Fibroblast of pulmonary artery (primary cell): Measurements from ENCODE around the gene SPATC1L.

Source experiments
- DNase-seq: peaks from one replicate; pipeline ENCODE4 v3.0.0-alpha.2; 2010; ENCODE audit warnings: low read depth
- H3K4me3 ChIP-seq: replicated peaks from 2 replicates; pipeline ENCODE4 v1.5.1; 2011; ENCODE audit warnings: low read depth, mild to moderate bottlenecking, control low read depth, low read length, moderate library complexity
- TF ChIP-seq, protein P1 (sequence below): IDR thresholded peaks from 2 replicates; pipeline ENCODE4 v1.5.1; 2011; ENCODE audit warnings: mild to moderate bottlenecking, control low read depth, low read length, inconsistent platforms; ENCODE audit errors: missing control alignments

The SPATC1L gene

DNA sequence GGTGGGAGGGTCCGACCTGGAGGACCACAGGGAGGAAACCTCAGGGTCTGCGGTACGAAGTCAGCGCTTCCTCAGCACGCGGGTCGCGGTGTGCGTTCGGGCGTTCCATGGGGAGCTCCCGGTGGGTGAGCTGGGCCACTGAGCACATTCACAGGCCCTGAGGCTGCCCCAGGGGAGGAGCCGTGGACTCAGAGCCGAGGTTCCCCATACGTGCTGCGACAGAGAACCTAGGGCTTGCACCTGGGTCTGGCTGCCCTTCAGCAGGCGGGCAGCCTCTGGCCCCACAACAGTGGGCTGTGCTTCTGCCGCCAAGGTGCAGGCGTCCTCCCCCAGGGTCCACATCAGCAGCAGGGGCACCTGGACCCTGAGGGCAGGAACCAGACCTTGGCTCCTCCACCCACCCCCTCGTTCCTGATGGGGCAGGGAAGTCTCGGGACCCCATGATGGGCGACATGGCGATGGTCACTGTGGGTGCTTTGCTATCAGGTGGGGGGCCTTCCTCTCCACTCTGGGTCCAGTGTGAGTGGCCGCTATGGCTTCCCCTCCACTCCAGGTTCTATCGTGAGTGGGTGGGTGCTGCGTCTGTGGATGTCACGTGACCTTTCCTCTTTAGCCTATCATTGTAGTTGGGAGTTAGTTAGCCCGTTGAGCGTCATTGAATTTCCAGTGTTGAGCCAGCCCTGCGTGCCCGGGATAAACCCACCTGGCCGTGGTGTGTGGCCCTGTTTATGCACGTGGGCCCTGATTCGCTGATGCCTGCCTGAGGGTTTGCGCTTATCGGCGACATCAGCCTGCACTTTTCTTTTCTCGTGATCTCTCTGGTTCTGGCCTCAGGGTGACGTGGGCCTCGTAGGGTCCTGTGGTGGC, 56.8 kb downstream of the SPATC1L start:
- no peak for DNase-seq
- no peak overlapping the region for H3K4me3 ChIP-seq
- TF ChIP-seq, protein P1, sequence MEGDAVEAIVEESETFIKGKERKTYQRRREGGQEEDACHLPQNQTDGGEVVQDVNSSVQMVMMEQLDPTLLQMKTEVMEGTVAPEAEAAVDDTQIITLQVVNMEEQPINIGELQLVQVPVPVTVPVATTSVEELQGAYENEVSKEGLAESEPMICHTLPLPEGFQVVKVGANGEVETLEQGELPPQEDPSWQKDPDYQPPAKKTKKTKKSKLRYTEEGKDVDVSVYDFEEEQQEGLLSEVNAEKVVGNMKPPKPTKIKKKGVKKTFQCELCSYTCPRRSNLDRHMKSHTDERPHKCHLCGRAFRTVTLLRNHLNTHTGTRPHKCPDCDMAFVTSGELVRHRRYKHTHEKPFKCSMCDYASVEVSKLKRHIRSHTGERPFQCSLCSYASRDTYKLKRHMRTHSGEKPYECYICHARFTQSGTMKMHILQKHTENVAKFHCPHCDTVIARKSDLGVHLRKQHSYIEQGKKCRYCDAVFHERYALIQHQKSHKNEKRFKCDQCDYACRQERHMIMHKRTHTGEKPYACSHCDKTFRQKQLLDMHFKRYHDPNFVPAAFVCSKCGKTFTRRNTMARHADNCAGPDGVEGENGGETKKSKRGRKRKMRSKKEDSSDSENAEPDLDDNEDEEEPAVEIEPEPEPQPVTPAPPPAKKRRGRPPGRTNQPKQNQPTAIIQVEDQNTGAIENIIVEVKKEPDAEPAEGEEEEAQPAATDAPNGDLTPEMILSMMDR, result no peak

DNA sequence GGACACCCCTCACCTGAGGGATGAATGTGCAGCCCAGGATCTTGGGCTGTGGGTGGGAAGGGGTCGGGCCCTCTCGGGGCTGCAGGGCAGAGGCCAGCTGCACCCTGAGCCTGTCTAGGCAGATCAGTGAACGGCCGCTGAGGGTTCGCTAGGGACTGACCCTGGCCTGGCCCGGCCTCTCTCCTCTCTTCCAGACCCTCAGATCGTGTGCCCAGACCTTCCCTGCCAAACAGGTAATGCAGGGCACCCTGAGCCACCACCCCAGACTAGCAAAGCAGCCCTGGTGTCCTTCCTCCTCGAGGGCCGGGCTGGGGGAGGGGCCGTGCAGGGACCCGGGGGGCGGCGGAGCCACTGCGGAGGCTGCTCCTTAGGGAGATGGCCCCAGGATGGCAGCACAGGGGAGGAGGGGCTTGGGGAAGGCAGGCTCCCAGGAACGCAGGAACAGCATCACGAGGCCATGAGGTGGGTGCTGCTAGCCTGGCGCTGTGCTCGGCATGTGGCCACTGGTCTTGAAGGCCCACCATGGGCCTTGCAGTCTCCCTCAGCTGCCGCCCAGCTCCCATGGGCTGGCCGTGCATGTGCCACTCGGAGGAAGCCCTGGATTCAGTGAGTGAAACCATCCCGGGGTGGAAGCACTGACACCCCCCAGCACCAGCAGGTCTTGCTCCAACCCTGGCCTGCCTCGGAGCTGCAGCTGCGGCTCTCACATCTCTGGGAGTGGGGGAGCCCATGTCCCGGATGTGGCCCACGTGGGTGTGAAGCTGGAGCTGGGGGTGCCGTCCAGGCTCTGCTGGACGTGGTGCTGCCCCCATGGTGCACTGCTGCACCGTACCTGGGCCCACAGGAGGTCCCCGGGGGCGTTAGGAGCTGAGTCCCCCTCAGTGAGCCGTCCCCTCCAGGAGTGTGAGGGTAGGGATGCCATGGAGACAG, 57.7 kb downstream of the SPATC1L start:
- H3K4me3 ChIP-seq, result no peak overlapping the region
- TF ChIP-seq, protein P1, result no peak
- DNase-seq, result no peak

DNA sequence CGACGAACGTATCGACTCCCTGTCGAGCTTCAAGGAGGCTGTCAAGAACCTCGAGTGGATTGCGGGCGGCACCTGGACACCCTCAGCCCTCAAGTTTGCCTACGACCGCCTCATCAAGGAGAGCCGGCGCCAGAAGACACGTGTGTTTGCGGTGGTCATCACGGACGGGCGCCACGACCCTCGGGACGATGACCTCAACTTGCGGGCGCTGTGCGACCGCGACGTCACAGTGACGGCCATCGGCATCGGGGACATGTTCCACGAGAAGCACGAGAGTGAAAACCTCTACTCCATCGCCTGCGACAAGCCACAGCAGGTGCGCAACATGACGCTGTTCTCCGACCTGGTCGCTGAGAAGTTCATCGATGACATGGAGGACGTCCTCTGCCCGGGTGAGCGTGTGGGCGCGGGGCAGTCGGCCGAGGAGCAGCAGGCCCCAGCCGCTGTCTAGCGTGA, 58.4 kb downstream of the SPATC1L start:
- DNase-seq, result no peak
- no peak overlapping the region for H3K4me3 ChIP-seq
- TF ChIP-seq, protein P1, result no peak

DNA sequence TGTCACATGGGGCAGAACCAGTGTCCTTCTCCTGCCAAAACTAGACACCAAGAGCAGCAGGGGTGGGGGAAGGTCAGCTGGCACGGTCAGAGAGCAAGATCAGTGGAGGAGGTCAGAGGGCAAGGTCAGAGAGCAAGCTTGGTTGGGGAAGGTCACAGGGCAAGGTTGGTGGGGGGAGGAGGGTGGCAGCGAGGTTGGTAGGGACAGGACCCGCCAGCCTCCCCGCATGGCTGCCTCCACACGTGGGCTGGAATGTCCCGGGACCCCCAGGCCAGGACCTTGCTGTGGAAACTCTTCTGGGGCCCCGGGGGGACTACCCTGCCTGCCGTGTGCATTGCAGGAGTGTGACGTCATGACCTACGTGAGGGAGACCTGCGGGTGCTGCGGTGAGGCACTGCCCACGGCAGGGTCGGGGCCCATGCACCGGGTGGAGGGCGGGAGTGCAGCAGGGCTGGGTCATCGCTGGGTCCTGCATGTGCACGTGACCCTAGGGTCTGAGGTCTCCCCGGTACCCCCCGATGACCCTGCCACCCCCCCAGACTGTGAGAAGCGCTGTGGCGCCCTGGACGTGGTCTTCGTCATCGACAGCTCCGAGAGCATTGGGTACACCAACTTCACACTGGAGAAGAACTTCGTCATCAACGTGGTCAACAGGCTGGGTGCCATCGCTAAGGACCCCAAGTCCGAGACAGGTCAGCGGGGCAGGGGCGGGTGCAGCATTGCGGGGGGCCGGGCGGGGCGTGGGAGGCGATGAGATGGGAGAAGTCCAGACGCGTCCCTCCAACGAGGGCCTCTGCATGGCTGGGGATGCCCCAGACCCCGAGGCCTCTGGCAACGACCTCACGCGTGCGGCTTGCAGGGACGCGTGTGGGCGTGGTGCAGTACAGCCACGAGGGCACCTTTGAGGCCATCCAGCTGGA, 59.1 kb downstream of the SPATC1L start:
- DNase-seq, result no peak
- TF ChIP-seq, protein P1, result no peak

DNA sequence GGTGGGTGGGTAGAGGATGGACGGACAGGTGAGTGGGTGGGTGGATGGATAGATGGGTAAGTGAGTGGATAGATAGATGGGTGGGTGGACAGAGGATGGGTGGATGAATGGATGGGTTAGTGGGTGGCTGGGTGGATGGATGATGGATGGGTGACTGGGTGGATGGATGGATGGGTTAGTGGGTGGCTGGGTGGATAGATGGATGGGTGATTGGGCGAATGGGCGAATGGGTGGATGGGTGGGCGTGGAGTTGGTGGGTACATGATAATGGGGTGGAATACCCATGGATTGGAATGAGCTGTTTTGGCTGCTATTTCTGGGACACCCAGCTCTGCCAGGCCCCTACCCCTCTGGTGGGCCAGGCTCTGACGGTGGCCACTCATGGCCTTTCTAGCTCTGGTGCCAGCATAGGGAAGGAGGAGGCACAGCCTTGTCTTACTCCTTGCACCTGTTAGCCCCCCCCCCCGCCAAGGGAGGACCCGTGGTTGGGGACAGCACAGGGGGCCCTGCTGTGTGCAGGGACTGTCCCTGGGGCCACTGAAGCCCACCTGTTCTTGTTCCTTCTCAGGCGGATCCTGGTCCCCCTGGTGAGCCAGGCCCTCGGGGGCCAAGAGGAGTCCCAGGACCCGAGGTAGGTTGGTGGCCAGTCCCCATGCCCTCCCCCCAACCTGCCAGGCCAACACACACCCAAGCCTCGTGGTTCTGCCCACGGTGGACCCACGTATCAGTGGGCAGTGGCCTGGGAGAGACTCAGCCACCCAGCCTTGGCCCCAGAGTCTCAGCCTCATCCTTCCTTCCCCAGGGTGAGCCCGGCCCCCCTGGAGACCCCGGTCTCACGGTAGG, 60.0 kb downstream of the SPATC1L start:
- TF ChIP-seq, protein P1, result no peak
- H3K4me3 ChIP-seq, result no peak overlapping the region
- DNase-seq, result no peak

More for the DNA sequence above, 59.1 kb downstream of the SPATC1L start:
- H3K4me3 ChIP-seq, result no peak overlapping the region
